SU-DHL-6 (cell line): ENCODE measurements around the gene NANS.

ENCODE experiments used
- H2AFZ ChIP-seq: fragments of 200-600 bp; sonication (generic); 2 replicates; pipeline ENCODE4 v1.6.1; 2014; ENCODE audit warnings: low read depth, mild to moderate bottlenecking, moderate library complexity, mixed read lengths, antibody characterized with exemption, low read length; ENCODE audit not compliant: severe bottlenecking
- H3F3A ChIP-seq: fragments of 200-600 bp; shearing (Covaris generic); 2 replicates; pipeline ENCODE4 v1.6.0; 2016; ENCODE audit warnings: antibody characterized with exemption, mild to moderate bottlenecking; ENCODE audit not compliant: insufficient read depth
- H3K27ac ChIP-seq: fragments of 200-600 bp; sonication (generic); 2 replicates; pipeline ENCODE4 v1.5.1; 2016; ENCODE audit warnings: low read depth, mild to moderate bottlenecking, low read length, moderate library complexity, mixed read lengths
- H3K27me3 ChIP-seq: fragments of 200-600 bp; sonication (generic), shearing (Covaris generic); 2 replicates; pipeline ENCODE4 v1.6.0; 2014; ENCODE audit warnings: mild to moderate bottlenecking, low read length
- H3K36me3 ChIP-seq: fragments of 200-600 bp; sonication (generic); 2 replicates; pipeline ENCODE4 v1.6.1; 2014; ENCODE audit warnings: mild to moderate bottlenecking, low read length, mixed read lengths
- H3K4me2 ChIP-seq: fragments of 300-600, 200-600 bp; shearing (Covaris generic), sonication (generic); 2 replicates; pipeline ENCODE4 v1.6.0; 2014; ENCODE audit warnings: low read length, low read depth, mild to moderate bottlenecking; ENCODE audit not compliant: poor library complexity, severe bottlenecking
- H3K4me3 ChIP-seq: fragments of 200-600 bp; sonication (generic); 2 replicates; pipeline ENCODE4 v1.5.1; 2014; ENCODE audit warnings: antibody characterized with exemption, low read length, mild to moderate bottlenecking, mixed read lengths; ENCODE audit not compliant: insufficient read depth, poor library complexity, severe bottlenecking
- H3K79me2 ChIP-seq: fragments of 200-600 bp; sonication (generic); 2 replicates; pipeline ENCODE4 v1.6.1; 2014; ENCODE audit warnings: mild to moderate bottlenecking, low read length, moderate library complexity; ENCODE audit not compliant: insufficient read depth
- H3K9ac ChIP-seq: fragments of 200-600 bp; sonication (generic); 2 replicates; pipeline ENCODE4 v1.7.0; 2014; ENCODE audit warnings: mild to moderate bottlenecking, low read length
- H3K9me2 ChIP-seq: fragments of 200-600 bp; sonication (generic); replicated peaks from 2 replicates; pipeline ENCODE4 v1.6.1; 2014; ENCODE audit warnings: low read length; ENCODE audit not compliant: insufficient read depth
- H3K9me3 ChIP-seq: fragments of 200-600 bp; sonication (generic); 2 replicates; pipeline ENCODE4 v1.6.1; 2014; ENCODE audit warnings: low read length, mixed read lengths; ENCODE audit not compliant: insufficient read depth
- H4K20me1 ChIP-seq: fragments of 200-600 bp; sonication (generic); 2 replicates; pipeline ENCODE4 v1.6.1; 2014; ENCODE audit warnings: low read depth, mild to moderate bottlenecking, antibody characterized with exemption, low read length, moderate library complexity, mixed read lengths
- EZH2phosphoT487 ChIP-seq: fragments of 200-600 bp; sonication (generic), shearing (Covaris generic); conservative IDR thresholded peaks from 2 replicates; pipeline ENCODE4 v1.6.1; 2018; ENCODE audit warnings: mild to moderate bottlenecking, antibody characterized with exemption, low read length, moderate library complexity, mixed read lengths
- TF ChIP-seq, protein P1 (sequence below): fragments of 200-600 bp; sonication (generic); IDR thresholded peaks from one replicate; pipeline ENCODE4 v1.5.1; 2017; ENCODE audit warnings: antibody characterized with exemption, mild to moderate bottlenecking, low read length, moderate library complexity; ENCODE audit not compliant: insufficient read depth, poor library complexity, severe bottlenecking

The NANS gene

DNA sequence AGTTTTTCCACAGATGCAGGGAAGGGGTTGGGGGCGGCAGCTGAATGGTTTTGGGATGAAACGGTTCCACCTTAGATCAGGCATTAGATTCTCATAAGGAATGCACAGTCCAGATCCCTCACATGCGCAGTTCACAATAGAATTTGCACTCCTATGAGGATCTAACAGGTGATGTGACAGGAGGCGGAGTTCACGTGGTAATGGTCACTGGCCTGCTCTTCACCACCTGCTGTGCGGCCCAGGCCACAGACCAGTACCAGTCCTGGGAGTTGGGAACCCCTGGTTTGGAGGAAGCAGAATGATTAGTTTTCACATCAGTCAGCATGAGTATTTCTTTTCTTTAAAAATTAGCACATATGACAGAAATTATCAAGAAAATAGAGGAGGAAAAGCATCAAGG is 47.1 kb upstream of the NANS start:
- Histone ChIP-seq H3K27me3 (no peaks in the 10 kb centered on the region), H3K4me3 (no peak overlapping the region), H3K9me3 (no peaks in the 10 kb centered on the region), H3K9ac (no peak overlapping the region), H3K79me2 (peaks cover 61% of the 10 kb centered on the region), H3K27ac (no peak overlapping the region), H2AFZ (no peak overlapping the region), H3K4me2 (no peak overlapping the region), H3K36me3 (peaks cover 72% of the 10 kb centered on the region), H3K9me2 (no peaks in the 10 kb centered on the region), H3F3A (peaks cover 11% of the 10 kb centered on the region; the same call in 1 of the 2 replicates), H4K20me1 (peaks cover 24% of the 10 kb centered on the region)
- TF ChIP-seq, protein P1, sequence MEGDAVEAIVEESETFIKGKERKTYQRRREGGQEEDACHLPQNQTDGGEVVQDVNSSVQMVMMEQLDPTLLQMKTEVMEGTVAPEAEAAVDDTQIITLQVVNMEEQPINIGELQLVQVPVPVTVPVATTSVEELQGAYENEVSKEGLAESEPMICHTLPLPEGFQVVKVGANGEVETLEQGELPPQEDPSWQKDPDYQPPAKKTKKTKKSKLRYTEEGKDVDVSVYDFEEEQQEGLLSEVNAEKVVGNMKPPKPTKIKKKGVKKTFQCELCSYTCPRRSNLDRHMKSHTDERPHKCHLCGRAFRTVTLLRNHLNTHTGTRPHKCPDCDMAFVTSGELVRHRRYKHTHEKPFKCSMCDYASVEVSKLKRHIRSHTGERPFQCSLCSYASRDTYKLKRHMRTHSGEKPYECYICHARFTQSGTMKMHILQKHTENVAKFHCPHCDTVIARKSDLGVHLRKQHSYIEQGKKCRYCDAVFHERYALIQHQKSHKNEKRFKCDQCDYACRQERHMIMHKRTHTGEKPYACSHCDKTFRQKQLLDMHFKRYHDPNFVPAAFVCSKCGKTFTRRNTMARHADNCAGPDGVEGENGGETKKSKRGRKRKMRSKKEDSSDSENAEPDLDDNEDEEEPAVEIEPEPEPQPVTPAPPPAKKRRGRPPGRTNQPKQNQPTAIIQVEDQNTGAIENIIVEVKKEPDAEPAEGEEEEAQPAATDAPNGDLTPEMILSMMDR, result no peak
- no peak for TF ChIP-seq EZH2phosphoT487

DNA sequence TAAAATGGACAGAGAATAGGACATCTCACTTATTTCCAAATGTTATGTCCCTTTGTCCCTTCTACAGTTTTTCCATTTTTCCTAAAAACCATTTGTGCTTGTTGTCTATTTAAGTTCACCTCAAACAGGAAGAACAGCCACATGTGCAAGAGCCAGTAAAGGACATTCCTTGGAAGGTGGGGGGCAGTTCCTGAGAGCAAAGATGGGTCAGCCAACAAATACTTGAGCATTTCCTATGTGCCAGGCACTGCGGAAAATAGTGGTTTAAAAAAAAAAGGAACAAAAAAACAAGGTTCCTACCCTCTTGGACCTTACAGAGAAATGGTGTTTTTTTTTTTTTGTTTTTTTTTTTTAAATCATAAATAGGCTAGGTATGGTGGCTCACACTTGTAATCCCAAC is 46.6 kb upstream of the NANS start:
- H3K79me2 ChIP-seq, result peaks cover 56% of the 10 kb centered on the region
- H4K20me1 ChIP-seq, result peaks cover 19% of the 10 kb centered on the region

DNA sequence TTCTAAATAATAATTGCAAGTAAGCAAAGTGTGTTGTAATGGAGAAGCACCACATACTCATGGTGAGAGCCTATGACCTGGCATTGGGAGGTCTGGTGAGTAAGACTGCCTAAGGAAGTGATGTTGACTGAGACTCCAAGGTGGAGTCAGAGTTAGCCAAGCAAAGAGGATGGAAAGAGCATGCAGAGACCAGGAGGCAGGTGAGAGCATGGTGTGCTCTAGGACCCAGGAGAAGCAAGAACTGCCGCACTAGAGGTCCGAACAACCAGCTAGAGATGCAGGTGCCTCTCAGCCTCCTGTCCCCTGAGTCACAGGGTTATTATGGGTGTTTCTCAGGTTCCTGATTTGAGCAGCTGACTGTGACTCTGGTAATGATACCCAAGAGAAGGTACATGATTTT is 46.1 kb upstream of the NANS start:
- Histone ChIP-seq H3K9me2 (no peaks in the 10 kb centered on the region), H3K9me3 (no peaks in the 10 kb centered on the region), H3K27me3 (no peaks in the 10 kb centered on the region), H3K36me3 (peaks cover 70% of the 10 kb centered on the region), H3K4me2 (no peak overlapping the region), H4K20me1 (peaks cover 18% of the 10 kb centered on the region), H3K9ac (no peak overlapping the region), H2AFZ (no peak overlapping the region), H3K27ac (no peak overlapping the region), H3K4me3 (no peak overlapping the region), H3F3A (peaks cover 16% of the 10 kb centered on the region; the same call in 1 of the 2 replicates), H3K79me2 (peaks cover 51% of the 10 kb centered on the region)
- TF ChIP-seq, protein P1, result no peak
- TF ChIP-seq EZH2phosphoT487, result no peak

More for the DNA sequence above, 46.6 kb upstream of the NANS start:
- Histone ChIP-seq H3K27me3 (no peaks in the 10 kb centered on the region), H2AFZ (no peak overlapping the region), H3F3A (peaks cover 12% of the 10 kb centered on the region; the same call in 1 of the 2 replicates), H3K4me3 (no peak overlapping the region), H3K36me3 (peaks cover 71% of the 10 kb centered on the region), H3K9me3 (no peaks in the 10 kb centered on the region), H3K9ac (no peak overlapping the region), H3K9me2 (no peaks in the 10 kb centered on the region), H3K27ac (no peak overlapping the region), H3K4me2 (no peak overlapping the region)
- TF ChIP-seq EZH2phosphoT487, result no peak
- TF ChIP-seq, protein P1, result no peak
